Astrocyte of the cerebellum (primary cell): ENCODE data around the gene GABRG3.

ENCODE experiments used
- DNase-seq: peaks from one replicate; pipeline ENCODE4 v3.0.0-alpha.2; 2011; ENCODE audit warnings: low read depth
- H3K4me3 ChIP-seq: 2 replicates; pipeline ENCODE4 v1.5.1; 2011; ENCODE audit warnings: mild to moderate bottlenecking, low read depth, low read length, moderate library complexity
- in situ Hi-C: cut with HindIII; loops from 2 replicates; pipeline ENCODE4 v1.10.0; 2017; ENCODE audit warnings: low sequenced_read_pairs
- TF ChIP-seq, protein P1 (sequence below): IDR thresholded peaks from 2 replicates; pipeline ENCODE4 v1.5.1; 2012; ENCODE audit warnings: low read length, low read depth, moderate library complexity, mild to moderate bottlenecking; ENCODE audit errors: missing control alignments

GABRG3 gene

DNA sequence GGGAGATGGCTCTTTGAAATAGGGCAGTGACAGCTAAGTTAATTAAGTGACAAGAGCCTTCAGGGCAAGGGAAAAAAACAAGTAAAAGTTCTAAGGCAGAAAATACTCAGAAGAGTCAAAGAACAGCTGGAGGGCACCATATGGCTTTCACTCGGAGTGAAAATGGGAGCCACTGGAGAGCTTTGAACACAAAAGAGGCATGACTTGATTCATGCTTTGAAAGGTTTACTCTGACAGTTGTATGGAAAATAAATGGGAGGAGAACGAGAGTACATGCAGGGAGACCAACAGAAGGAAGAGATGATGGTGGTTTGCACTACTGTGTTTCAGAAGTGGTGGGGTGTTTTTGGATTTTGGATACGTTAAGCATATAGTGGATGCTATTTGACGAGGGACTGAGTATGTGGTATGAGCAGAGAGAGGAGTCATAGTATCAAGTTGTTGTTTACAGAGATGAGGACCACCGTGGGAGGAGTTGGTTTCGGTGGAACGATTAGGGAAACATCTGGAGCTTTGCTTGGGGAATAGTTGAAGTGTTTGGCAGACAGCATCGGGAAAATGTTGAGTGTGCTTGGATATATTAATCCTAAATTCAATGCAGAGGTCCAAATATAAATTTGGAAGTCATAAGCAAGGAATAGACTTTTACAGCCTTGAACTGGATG lies 411.5 kb downstream of the GABRG3 start:
- in situ Hi-C loops: no loop called here
- H3K4me3 ChIP-seq: no peak overlapping the region
- TF ChIP-seq, protein P1, sequence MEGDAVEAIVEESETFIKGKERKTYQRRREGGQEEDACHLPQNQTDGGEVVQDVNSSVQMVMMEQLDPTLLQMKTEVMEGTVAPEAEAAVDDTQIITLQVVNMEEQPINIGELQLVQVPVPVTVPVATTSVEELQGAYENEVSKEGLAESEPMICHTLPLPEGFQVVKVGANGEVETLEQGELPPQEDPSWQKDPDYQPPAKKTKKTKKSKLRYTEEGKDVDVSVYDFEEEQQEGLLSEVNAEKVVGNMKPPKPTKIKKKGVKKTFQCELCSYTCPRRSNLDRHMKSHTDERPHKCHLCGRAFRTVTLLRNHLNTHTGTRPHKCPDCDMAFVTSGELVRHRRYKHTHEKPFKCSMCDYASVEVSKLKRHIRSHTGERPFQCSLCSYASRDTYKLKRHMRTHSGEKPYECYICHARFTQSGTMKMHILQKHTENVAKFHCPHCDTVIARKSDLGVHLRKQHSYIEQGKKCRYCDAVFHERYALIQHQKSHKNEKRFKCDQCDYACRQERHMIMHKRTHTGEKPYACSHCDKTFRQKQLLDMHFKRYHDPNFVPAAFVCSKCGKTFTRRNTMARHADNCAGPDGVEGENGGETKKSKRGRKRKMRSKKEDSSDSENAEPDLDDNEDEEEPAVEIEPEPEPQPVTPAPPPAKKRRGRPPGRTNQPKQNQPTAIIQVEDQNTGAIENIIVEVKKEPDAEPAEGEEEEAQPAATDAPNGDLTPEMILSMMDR: no peak
- no peak for DNase-seq

DNA sequence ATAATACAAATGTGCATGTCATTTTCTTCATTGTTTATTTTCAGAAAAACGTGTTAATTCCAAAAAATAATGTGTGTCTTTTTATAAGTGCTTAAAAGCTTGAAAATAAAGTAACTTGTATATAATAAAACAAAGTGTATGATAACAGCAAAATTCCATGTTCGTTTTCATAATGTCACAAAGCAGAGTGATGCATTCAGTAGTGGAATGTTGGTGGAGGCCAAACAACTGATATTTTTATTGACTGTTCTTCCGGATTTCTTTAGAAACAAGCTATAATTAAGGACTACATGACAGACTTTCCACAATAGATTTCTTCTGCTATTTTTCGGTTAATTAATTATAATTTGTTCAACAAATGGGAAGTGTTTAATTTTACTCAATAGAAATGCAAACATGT lies 412.7 kb downstream of the GABRG3 start:
- TF ChIP-seq, protein P1: no peak
- in situ Hi-C loops: no loop called here
- no peak overlapping the region for H3K4me3 ChIP-seq
- DNase-seq: no peak

DNA sequence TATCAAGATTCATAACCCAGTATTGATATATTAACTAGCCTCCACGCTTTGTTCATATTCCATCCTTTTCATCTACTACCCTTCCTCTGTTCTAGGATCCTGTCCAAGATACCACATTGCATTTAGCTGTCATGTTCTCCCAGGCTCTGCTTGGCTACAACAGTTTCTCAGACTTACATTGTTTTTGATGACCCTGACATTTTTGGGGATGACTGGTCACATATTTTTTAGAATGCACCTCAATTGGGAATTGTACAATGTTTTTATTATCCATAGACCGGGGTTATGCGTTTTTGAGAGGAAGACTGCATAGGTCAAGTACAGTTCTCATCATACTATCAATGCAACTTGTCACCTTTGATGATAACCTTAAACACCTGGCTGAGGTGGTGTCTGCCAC lies 421.2 kb downstream of the GABRG3 start:
- in situ Hi-C loops: no loop called here
- TF ChIP-seq, protein P1: no peak
- H3K4me3 ChIP-seq: no peak overlapping the region
- DNase-seq: no peak

DNA sequence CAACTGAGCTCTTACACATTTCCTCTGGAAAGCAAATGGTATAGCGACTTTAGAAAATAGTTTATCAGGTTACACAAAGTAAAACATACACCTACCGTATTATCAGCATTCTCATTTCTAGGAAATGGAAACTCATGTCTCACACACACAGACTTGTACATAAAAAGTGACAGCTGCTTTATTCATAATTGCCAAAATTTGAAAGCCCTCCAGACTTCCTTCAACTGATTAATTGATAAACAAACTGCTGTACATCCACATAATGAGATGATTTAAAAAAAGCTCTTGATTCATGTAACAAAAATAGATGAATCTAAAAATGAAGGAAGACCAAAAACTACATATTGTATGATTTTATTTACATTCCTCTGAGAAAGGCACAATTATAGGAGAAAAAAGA lies 425.5 kb downstream of the GABRG3 start:
- no peak overlapping the region for H3K4me3 ChIP-seq
- TF ChIP-seq, protein P1: no peak
- in situ Hi-C loops: no loop called here
- no peak for DNase-seq

DNA sequence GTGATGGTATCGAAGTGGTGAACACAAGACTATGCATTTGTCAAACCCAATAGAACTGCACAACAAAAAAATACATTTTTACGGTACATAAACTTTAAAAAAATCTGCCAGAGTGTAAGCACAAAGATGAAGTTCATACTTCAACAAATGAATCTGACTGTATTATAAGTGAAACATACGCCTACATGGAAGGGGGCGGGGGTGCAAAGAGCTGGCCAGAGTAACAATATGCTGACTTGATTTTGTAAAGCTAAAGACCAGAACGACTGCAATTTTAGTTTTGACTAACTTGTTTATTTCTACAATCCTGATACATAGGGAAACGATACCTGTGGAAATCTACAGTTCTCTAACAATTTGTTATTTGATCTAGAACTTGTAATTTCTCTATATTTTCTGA lies 426.0 kb downstream of the GABRG3 start:
- H3K4me3 ChIP-seq: no peak overlapping the region
- TF ChIP-seq, protein P1: no peak
- in situ Hi-C loops: no loop called here
- no peak for DNase-seq

DNA sequence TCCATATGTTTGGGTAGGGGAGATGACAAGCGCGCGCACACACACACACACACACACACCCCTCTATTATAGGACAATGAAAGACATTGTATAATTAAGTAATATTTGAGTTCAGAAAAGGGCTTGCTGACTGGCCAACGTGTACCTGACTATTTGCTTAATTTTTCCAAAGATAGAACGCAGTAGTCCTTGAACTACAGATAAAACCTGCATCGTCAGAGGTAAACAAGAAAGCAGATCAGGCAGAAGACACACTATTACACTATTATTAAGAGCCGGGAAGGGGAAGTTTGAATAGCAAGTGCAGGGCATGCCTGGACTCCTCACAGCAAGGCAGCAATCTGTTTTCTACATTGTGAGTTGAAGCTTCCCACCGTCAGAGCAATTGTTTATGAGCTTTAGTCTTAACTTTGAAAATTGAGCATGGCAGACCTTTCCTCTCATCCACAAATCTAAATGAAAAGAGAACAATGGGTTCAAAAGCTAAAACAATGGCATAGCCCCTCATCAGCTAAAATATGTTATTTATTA lies 427.7 kb downstream of the GABRG3 start:
- in situ Hi-C loops: no loop called here
- no peak for DNase-seq
- TF ChIP-seq, protein P1: no peak
- no peak overlapping the region for H3K4me3 ChIP-seq
